Islet of Langerhans (tissue), 1 donor: ENCODE data around the gene RNASE13.

Source experiments
- FAIRE-seq: peaks from one replicate; lab custom pipeline; 2011; peaks lifted over from hg19 to GRCh38; lab: Jason Lieb, UNC

Gene RNASE13

GRCh38 chr14:21063479-21063878 lies 28.9 kb upstream of the RNASE13 start:
- no peak for FAIRE-seq

DNA sequence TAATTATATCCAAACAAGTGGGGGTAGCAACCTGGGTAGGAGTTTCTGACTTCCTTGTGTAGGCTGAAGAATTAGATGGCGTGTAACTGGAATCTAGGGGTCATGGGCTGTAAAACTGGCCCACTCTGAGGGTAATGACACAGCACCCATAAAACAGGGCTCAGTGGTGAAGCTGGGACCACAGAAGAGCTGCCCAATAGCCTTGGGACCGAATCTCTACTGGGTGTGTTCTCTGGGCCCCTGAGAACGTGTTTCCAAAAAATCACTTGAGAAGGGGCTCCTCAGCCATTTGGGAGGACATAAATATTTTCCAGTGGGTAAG lies 26.7 kb upstream of the RNASE13 start:
- no peak for FAIRE-seq

DNA sequence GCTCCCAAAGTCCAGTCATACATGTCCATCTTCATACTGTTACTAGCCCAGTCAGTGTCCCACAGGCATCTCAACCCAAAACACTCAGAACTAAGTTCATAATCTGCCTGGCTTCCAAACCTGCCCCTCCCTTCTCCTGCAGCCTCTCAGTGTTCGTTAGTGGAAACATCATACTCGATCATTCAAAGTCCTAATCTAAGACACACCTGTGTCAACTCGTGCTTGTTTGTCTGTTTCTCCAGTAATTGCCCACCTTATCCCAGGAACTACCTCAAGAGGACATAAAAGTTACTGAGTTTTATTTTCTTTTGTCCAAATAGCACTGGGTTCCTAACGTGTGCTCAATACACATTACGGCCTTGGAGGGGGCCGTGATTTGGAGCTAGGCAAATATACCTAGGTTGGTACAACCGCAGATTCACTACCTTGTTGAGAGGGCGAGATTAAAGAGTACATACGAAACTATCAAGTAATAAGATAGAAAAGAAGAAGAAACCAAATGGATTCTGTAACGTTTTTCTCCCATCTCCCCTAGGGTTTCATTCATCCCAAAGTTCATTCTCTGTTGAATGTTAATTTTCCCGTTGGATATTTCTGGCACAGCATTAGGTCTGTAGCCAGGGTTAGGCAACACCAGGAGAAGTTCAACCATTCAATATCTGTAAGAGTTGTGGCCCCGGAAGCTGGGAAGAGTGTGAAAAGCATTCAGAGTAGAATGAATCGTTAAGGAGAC lies 26.2 kb upstream of the RNASE13 start:
- FAIRE-seq, result no peak

GRCh38 chr14:21059842-21060613 lies 25.4 kb upstream of the RNASE13 start:
- no peak for FAIRE-seq

GRCh38 chr14:21058903-21059302 lies 24.3 kb upstream of the RNASE13 start:
- FAIRE-seq, result no peak

DNA sequence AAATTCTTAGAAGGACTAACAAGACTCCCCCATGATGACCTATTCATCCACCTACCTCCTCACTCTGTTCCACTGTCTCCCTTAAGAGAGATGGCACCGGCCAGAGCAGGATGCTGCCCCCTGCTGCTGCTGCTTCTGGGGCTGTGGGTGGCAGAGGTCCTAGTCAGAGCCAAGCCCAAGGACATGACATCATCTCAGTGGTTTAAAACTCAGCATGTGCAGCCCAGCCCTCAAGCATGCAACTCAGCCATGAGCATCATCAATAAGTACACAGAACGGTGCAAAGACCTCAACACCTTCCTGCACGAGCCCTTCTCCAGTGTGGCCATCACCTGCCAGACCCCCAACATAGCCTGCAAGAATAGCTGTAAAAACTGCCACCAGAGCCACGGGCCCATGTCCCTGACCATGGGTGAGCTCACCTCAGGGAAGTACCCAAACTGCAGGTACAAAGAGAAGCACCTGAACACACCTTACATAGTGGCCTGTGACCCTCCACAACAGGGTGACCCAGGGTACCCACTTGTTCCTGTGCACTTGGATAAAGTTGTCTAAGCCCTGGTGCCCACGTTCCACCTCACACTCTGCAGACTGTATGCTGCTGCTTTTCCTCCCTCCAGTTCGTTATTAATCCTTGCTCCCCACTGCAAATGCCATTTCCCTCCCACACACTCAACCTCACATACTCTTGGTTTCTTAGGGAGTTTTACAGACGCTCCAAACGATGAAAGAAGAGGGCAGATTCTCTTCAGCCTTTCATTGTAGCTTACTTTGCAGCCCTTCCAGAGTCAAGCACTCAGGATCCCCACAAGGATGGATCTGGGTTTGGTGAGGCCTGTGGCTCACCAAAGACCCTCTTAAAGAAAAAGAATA lies 23.4 kb upstream of the RNASE13 start, which contains the start of gene RNASE8:
RNASE8 (plus strand) TSS at position 20 of the 873 bp plus-strand sequence; CDS start at position 91, 71 bp downstream.
- no peak for FAIRE-seq

- FAIRE-seq, result no peak
Observed at GRCh38 chr14:21056520-21057163, 22.0 kb upstream of the RNASE13 start.

- no peak for FAIRE-seq
Observed at GRCh38 chr14:21055432-21056117, 21.0 kb upstream of the RNASE13 start.

GRCh38 chr14:21054768-21055145 lies 20.1 kb upstream of the RNASE13 start:
- no peak for FAIRE-seq

DNA sequence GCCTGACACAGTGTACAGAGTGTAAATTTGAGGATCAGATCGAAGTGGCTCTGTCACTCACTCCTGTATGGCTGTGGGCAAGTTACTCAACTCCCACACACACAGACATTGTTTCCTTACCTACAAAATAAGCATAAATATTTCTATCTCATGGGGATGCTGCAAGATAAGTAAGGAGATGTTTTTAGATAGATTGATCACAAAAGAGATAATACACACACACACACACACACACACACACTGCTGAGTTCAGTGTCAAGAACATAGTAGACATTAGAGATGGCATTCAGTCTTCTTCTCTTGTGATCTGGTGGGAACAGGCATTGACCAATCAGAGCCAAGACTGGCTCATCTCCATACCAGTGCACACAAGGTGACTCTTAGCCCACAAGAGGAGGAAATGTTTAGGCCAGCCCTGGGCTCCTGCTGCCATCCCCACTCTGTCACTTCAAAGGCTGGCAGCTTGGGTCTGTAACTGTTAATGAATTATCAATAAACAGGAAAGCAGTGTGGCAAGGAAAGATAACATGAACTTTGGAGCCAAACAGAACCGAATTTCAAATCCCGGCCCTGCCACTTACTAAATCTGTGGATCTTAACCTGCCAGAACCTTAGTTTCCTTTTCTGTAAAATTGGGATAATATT lies 19.6 kb upstream of the RNASE13 start:
- no peak for FAIRE-seq

DNA sequence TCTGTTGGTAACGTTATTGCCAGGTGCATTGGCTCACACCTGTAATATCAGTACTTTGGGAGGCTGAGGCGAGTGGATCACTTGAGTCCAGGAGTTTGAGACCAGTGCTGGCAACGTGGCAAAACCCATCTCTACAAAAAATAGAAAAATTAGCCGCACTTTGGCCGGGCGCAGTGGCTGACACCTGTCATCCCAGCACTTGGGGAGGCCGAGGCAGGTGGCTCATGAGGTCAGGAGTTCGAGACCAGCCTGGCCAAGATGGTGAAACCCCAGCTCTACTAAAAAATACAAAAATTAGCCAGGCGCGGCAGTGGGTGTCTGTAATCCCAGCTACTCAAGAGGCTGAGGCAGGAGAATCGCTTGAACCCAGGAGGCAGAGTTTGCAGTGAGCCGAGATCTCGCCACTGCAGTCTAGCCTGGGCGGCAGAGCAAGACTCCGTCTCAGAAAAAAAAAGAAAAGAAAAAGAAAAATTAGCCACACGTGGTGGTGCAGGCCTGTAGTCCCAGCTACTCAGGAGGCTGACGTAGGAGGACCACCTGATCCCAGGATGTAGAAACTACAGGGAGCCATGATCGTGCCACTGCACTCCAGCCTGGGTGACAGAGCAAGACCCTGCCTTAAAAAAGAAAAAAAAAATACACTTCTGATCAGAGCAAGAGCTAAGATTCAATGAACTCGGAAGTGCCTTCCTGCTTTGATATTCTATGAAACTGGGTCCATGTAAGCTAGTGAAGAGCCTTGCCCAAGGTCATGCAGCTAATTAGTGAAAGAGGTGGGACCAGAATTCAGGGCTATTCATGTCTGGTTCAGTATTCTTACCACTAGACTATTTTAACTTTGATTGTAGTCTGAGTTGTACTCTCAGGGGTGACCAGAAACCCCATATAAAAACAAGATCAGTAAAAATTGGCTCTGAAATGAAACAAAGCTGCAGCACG lies 18.8 kb upstream of the RNASE13 start:
- no peak for FAIRE-seq

DNA sequence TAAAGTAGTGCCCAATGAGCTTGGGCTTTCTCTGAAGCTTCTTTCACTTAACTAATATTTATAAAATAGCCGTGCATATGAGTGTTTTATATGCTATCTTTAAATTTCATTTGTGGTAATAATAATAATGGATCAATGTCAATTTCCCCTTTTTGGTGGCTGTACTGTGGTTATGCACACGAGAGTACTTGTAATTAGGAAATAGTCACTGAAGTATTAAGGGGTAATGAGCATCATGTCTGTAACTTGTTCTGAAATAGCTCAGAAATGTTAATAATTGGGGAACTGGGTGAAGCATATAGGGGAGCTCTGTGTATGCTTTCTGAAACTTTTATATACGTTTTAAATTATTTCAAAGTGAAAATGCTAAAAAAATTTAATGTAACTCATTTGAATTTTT lies 16.0 kb upstream of the RNASE13 start:
- FAIRE-seq, result no peak

- FAIRE-seq, result no peak
Observed at GRCh38 chr14:21049271-21049673, 14.7 kb upstream of the RNASE13 start.

DNA sequence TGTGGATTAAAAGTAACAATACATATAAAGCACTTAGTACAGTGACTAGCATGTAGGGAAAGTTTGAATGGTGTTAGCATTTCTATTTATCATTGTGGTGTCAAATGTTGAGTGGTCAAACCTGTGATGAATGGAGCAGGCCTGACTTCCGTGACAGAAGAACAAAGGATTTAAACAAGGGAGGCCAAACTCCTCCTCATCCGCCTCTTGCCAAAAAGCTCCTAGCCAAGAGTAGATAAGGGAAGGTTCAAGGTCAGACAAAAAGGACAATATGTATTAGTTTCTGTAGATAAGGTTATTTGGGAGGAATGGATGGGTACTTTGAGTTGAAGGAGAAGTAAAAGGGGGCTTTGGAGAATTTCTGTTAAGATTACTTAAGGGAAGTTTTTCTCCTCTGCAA lies 14.0 kb upstream of the RNASE13 start:
- FAIRE-seq, result no peak

GRCh38 chr14:21047378-21047781 lies 12.8 kb upstream of the RNASE13 start:
- no peak for FAIRE-seq

DNA sequence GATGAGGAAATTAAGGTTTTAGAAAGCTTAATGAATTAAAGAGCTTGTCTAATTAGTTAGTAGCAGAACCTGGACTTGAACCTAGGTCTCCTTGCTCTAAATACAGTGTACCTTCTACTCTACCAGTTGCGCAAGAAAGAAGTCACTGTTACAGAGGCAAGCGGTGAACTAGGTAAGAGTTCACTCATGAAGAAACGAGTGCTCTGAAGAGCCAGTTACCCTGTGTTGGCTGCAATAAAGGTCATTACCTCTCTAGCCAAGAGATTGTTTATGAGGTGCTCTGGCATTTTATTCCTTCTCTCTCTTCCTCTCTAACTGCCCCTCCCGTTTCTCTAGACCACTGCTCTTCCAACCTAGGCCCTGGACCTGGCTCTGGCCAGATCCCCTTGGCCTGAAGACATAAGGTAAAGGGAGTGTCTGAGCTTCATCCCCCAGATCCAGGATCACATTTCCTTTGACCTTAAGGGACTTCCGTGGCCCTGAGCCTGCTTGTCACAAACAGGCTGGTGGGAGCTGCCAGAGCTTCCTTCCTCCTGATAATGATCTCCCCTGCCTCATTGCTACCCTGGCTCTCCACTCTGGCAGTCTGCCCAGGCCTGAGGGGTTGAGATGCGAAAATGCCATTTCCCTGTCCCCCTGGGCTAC lies 9.5 kb upstream of the RNASE13 start:
- no peak for FAIRE-seq

GRCh38 chr14:21043387-21043973 lies 8.9 kb upstream of the RNASE13 start:
- FAIRE-seq, result no peak

- no peak for FAIRE-seq
Observed at GRCh38 chr14:21042918-21043317, 8.3 kb upstream of the RNASE13 start.
